ENCODE measurements around the gene SALL4.
"Not testable (repeated sequence)": the region's sequence is repeated elsewhere in the genome, so short reads cannot be mapped to it uniquely, and the experiment has no call there.

The SALL4 gene

GRCh38 chr20:51801823-51802123 lies 548 bp downstream of the SALL4 start:
- no peak for DNase-seq (ENCODE audit: low read depth in 4 of 4, low spot score in 1 of 4)

GRCh38 chr20:51801122-51801822 lies 1.0 kb downstream of the SALL4 start:
- DNase-seq (ENCODE audit: low read depth in 4 of 4, low spot score in 1 of 4) = no peak

- no peak for DNase-seq (ENCODE audit: low read depth in 4 of 4, low spot score in 1 of 4)
Measured at GRCh38 chr20:51800872-51801121, 1.5 kb downstream of the SALL4 start.

GRCh38 chr20:51800060-51800871 lies 2.1 kb downstream of the SALL4 start:
- DNase-seq (ENCODE audit: low read depth in 4 of 4, low spot score in 1 of 4) = peak; percentile 17 to 54 (median 33)

DNA sequence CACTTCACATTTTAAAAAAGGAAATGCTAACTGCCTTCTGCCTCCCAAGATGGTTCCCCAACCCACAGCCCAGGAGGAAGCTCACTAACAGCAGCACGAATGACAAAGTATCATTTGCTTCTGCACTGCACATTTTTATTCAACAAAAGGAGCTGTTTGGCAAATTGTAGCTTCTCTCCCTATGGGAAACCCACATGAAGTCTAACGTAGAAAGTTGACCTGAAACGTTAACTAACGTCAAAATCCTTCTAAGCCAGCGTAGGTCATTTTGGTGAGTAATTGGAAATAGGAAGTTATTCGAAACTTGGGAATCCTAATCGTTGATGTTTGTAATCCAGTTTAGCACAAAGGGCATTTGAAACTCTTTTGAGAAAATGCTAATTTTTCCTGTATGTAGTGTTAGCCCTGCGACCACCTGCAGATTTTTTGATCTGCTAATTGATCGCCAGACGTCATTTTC lies 2.9 kb downstream of the SALL4 start:
- DNase-seq (ENCODE audit: low read depth in 4 of 4, low spot score in 1 of 4) = no peak

DNA sequence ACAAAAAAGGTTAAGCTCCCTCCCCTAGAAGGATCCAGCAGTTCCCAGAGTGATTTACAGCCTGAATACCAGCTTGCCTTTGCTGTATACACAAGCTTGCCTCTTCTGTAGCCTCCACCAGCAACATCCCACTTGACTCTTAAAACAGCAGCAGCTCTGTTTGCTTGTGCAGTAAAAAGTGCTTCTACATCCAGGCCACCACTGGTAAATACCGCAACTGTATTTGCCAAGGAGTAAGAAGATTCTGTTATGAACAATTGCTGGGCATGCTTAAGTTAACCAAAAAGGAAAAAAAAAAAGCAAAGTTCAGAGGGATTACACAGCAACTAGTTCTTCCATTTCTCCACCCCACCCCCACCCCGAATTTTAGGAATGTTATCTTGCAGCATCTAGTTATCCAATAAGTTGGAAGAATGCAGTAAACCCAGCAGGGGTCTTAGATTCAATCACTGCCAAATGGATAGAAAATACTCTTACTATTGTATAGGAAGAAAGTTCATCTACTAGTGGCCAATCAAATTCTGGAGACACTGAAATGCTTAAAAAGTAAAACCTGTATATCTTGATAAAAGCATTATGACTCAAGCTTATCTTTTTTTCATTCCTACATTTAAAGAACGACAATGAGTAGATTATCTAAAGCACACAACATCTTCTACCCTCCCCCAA lies 4.8 kb downstream of the SALL4 start:
- DNase-seq (ENCODE audit: low read depth in 4 of 4, low spot score in 1 of 4) = no peak

GRCh38 chr20:51796340-51796739 lies 6.0 kb downstream of the SALL4 start:
- no peak for DNase-seq (ENCODE audit: low read depth in 4 of 4, low spot score in 1 of 4)

- DNase-seq (ENCODE audit: low read depth in 4 of 4, low spot score in 1 of 4) = no peak
Measured at GRCh38 chr20:51792960-51793359, 9.4 kb downstream of the SALL4 start.

- DNase-seq (ENCODE audit: low read depth in 4 of 4, low spot score in 1 of 4) = no peak
Measured at GRCh38 chr20:51791626-51792025, 10.7 kb downstream of the SALL4 start.

DNA sequence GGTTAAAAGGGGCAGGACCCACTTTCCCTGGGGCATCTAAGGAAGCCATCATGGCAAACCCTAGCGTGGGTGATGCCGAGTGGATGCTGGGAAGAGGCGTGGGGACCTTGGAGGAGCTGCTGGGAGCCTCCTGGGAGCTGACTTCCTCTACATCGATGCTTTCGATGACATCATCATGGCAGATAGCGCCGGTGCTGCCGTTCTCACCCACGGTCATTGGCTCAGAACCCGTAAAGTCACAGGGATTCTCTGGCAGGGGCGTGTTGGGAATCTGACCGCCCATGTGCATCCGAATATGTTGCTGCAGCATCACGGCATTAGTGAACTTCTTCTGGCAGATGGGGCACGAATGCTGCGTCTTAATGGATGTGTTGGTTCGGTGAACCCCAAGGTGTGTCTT lies 12.1 kb downstream of the SALL4 start:
- DNase-seq (ENCODE audit: low read depth in 4 of 4, low spot score in 1 of 4) = no peak

- DNase-seq (ENCODE audit: low read depth in 4 of 4, low spot score in 1 of 4) = no peak
Measured at GRCh38 chr20:51789434-51789833, 12.9 kb downstream of the SALL4 start.

GRCh38 chr20:51788822-51789221 lies 13.5 kb downstream of the SALL4 start:
- DNase-seq (ENCODE audit: low read depth in 4 of 4, low spot score in 1 of 4) = no peak

GRCh38 chr20:51784299-51784698 lies 18.0 kb downstream of the SALL4 start:
- DNase-seq (ENCODE audit: low read depth in 4 of 4, low spot score in 1 of 4) = no peak

GRCh38 chr20:51778229-51778759 lies 24.0 kb downstream of the SALL4 start:
- DNase-seq (ENCODE audit: low read depth in 4 of 4, low spot score in 1 of 4) = not testable (repeated sequence)

GRCh38 chr20:51775241-51775640 lies 27.1 kb downstream of the SALL4 start:
- no peak for DNase-seq (ENCODE audit: low read depth in 4 of 4, low spot score in 1 of 4)

DNA sequence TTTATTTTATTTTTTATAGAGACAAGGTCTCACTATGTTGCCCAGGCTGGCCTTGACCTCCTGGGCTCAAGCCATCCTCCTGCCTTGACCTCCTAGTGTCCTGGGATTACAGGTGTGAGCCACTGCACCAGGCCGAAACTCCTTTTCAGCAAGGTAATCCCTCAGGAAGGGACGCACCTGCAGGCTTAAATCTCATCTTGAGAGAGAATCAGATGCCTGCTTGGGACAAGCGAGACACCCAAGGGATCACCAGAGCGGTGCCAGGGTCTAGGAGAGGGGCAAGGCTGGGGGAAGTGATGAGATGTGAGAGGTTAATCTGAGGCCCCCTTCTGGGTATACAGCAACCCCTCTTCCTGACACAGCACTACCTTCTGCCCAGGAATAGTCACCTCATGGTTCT lies 30.1 kb downstream of the SALL4 start:
- no peak for DNase-seq (ENCODE audit: low read depth in 4 of 4, low spot score in 1 of 4)

- no peak for DNase-seq (ENCODE audit: low read depth in 4 of 4, low spot score in 1 of 4)
Measured at GRCh38 chr20:51769976-51770615, 32.2 kb downstream of the SALL4 start.

- DNase-seq (ENCODE audit: low read depth in 4 of 4, low spot score in 1 of 4) = no peak
Measured at GRCh38 chr20:51768759-51769517, 33.4 kb downstream of the SALL4 start.

DNA sequence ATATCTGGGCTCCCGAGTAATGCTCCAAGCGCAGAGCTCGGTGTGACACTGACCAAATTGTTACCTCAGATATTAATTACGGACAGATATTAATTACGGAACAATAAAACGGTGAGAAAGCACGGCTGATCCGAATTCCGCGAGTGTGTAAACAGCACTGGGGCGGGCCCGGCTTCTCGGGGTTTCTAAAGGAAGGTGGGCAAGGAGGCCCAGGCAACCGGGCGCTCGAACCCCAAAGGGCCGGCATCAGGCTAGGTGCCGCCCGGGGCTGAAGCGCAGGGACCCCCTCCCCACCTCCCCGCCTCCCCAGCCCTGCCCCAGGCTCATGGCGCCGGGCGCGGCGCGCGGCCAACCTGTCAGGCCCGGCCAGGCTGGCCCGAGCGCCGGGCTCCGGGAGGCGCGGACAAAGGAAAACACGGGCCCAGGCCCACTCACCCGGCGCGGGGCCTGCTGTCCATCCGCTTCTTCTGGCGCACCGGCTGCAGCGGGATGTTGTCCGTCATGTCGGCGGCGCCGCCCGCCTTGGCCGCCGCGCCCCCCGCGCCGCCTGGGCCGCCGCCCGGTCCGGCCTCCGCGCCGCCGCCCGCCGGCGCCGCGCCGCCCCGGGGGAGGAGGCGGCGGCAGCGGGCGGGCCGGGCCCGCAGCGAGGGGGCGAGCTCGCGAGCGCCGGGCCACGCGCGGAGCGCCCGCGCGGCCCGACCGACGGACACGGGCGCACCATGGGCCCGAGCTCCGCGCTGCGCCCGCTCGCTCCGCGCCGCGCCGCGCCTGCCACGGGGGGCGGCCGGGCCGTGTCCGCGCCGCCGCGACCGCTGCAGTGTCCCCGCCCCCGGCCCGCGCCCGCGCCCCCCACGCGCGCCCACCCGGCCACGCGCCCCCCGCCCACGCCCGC lies 34.2 kb downstream of the SALL4 start, which contains the start of gene ATP9A:
ATP9A (minus strand) TSS at position 524 of the 892 bp plus-strand sequence; CDS start at position 503, 21 bp downstream.
- DNase-seq (ENCODE audit: low read depth in 4 of 4, low spot score in 1 of 4) = no peak

Data from stimulated activated CD4-positive, alpha-beta T cell treated with anti-CD3 and anti-CD28 coated beads, Interleukin-1b, Interleukin-23, amount 100 ng/mL, for 24 hours (primary cell).